SK-N-SH treated with all-trans-retinoic acid at 6 μM for 48 hours (cell line): ENCODE data around the gene ZBTB33.

ENCODE experiments used
- ATAC-seq: fragments of 200-7000 bp; cut with Tn5 transposase; 3 replicates; pipeline ENCODE4 v1.9.1; 2020; ENCODE audit warnings: mild to moderate bottlenecking, moderate library complexity
- ARNTL ChIP-seq: fragments of 450-650 bp; formaldehyde crosslinking; IDR thresholded peaks from 2 replicates; pipeline ENCODE4 v1.5.0; 2020; ENCODE audit warnings: low read depth, mild to moderate bottlenecking, moderate library complexity, borderline replicate concordance
- BACH2 ChIP-seq: fragments of 250-450 bp; sonication (Bioruptor Pico); IDR thresholded peaks from 2 replicates; pipeline ENCODE4 v1.9.0; 2021; ENCODE audit warnings: mild to moderate bottlenecking, borderline replicate concordance
- CSDC2 ChIP-seq: fragments of 250-450 bp; sonication (Bioruptor Pico); IDR thresholded peaks from 2 replicates; pipeline ENCODE4 v1.5.0; 2020; ENCODE audit warnings: mild to moderate bottlenecking, moderate library complexity
- ESRRG ChIP-seq: fragments of 250-450 bp; sonication (Bioruptor Pico); IDR thresholded peaks from 2 replicates; pipeline ENCODE4 v1.6.1; 2021; ENCODE audit warnings: mild to moderate bottlenecking
- GLIS3 ChIP-seq: fragments of 250-450 bp; sonication (Bioruptor Pico); IDR thresholded peaks from 2 replicates; pipeline ENCODE4 v1.5.0; 2020; ENCODE audit warnings: mild to moderate bottlenecking, moderate library complexity
- RARB ChIP-seq: fragments of 250-450 bp; sonication (Bioruptor Pico); IDR thresholded peaks from 2 replicates; pipeline ENCODE4 v1.8.0; 2021; ENCODE audit warnings: mild to moderate bottlenecking, moderate library complexity
- SNAI2 ChIP-seq: fragments of 250-450 bp; sonication (Bioruptor Pico); IDR thresholded peaks from 2 replicates; pipeline ENCODE4 v1.5.0; 2020; ENCODE audit warnings: mild to moderate bottlenecking, moderate library complexity
- TCF4 ChIP-seq: fragments of 250-450 bp; sonication (Bioruptor Pico); IDR thresholded peaks from 2 replicates; pipeline ENCODE4 v1.8.0; 2021; ENCODE audit warnings: mild to moderate bottlenecking, moderate library complexity, borderline replicate concordance
- TOX ChIP-seq: fragments of 250-450 bp; sonication (Bioruptor Pico); IDR thresholded peaks from 2 replicates; pipeline ENCODE4 v1.8.0; 2021; ENCODE audit warnings: mild to moderate bottlenecking, moderate library complexity, borderline replicate concordance
- ZC3H10 ChIP-seq: fragments of 250-450 bp; sonication (Bioruptor Pico); IDR thresholded peaks from 2 replicates; pipeline ENCODE4 v1.5.1; 2021; ENCODE audit warnings: mild to moderate bottlenecking, moderate library complexity
- ZFP3 ChIP-seq: fragments of 250-450 bp; sonication (Bioruptor Pico); IDR thresholded peaks from 2 replicates; pipeline ENCODE4 v1.5.0; 2020; ENCODE audit warnings: mild to moderate bottlenecking, moderate library complexity
- ZFP30 ChIP-seq: fragments of 450-650 bp; formaldehyde crosslinking; IDR thresholded peaks from 2 replicates; pipeline ENCODE4 v1.5.0; 2022; ENCODE audit warnings: mild to moderate bottlenecking, moderate library complexity
- ZNF565 ChIP-seq: fragments of 450-650 bp; formaldehyde crosslinking; conservative IDR thresholded peaks from 2 replicates; pipeline ENCODE4 v1.5.0; 2020; ENCODE audit warnings: low read depth, mild to moderate bottlenecking, moderate library complexity
- ZNF70 ChIP-seq: fragments of 450-650 bp; formaldehyde crosslinking; IDR thresholded peaks from 2 replicates; pipeline ENCODE4 v1.5.0; 2020; ENCODE audit warnings: mild to moderate bottlenecking, moderate library complexity
- ZNF8 ChIP-seq: fragments of 450-650 bp; formaldehyde crosslinking; IDR thresholded peaks from 2 replicates; pipeline ENCODE4 v1.5.0; 2020; ENCODE audit warnings: mild to moderate bottlenecking, moderate library complexity
- TF ChIP-seq, protein P1 (sequence below): fragments of 250-450 bp; sonication (Bioruptor Pico); IDR thresholded peaks from 2 replicates; pipeline ENCODE4 v1.8.0; 2021; ENCODE audit warnings: low read depth, mild to moderate bottlenecking, moderate library complexity, borderline replicate concordance
- TF ChIP-seq, protein P2 (sequence below): fragments of 250-450 bp; sonication (Bioruptor Pico); IDR thresholded peaks from 2 replicates; pipeline ENCODE4 v1.8.0; 2020; ENCODE audit warnings: mild to moderate bottlenecking, moderate library complexity, borderline replicate concordance
- TF ChIP-seq, protein P3 (sequence below): fragments of 250-450 bp; sonication (Bioruptor Pico); IDR thresholded peaks from 2 replicates; pipeline ENCODE4 v1.5.0; 2020; ENCODE audit warnings: mild to moderate bottlenecking, moderate library complexity
- TF ChIP-seq, protein P4 (sequence below): fragments of 250-450 bp; sonication (Bioruptor Pico); IDR thresholded peaks from 2 replicates; pipeline ENCODE4 v1.5.1; 2020; ENCODE audit warnings: low read depth, mild to moderate bottlenecking, moderate library complexity
- TF ChIP-seq, protein P5 (sequence below): fragments of 250-450 bp; sonication (Bioruptor Pico); IDR thresholded peaks from 2 replicates; pipeline ENCODE4 v1.5.1; 2021; ENCODE audit warnings: mild to moderate bottlenecking, moderate library complexity

The ZBTB33 gene

DNA sequence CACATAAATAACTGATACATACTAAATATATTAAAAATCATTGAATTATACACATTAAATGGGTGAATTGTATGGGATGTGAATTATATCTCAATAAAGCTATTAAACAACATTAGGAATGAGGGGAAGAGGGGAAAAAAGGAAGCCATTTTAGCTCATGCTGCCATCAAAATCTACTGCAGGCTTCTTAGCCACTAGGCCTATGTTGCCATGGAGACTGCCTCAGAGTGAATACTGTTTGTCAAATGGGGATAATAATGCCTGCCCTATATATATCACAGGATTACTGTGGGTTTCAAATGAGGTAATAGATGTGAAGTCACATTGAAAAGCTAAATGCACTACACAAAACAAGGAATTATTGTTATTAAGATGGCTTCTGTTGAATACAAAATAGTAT is 39.5 kb downstream of the ZBTB33 start:
- no peak for TF ChIP-seq TOX (CRISPR knock-in tag)
- TF ChIP-seq, protein P1, sequence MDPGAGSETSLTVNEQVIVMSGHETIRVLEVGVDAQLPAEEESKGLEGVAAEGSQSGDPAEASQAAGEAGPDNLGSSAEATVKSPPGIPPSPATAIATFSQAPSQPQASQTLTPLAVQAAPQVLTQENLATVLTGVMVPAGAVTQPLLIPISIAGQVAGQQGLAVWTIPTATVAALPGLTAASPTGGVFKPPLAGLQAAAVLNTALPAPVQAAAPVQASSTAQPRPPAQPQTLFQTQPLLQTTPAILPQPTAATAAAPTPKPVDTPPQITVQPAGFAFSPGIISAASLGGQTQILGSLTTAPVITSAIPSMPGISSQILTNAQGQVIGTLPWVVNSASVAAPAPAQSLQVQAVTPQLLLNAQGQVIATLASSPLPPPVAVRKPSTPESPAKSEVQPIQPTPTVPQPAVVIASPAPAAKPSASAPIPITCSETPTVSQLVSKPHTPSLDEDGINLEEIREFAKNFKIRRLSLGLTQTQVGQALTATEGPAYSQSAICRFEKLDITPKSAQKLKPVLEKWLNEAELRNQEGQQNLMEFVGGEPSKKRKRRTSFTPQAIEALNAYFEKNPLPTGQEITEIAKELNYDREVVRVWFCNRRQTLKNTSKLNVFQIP: no peak
- TF ChIP-seq, protein P2, sequence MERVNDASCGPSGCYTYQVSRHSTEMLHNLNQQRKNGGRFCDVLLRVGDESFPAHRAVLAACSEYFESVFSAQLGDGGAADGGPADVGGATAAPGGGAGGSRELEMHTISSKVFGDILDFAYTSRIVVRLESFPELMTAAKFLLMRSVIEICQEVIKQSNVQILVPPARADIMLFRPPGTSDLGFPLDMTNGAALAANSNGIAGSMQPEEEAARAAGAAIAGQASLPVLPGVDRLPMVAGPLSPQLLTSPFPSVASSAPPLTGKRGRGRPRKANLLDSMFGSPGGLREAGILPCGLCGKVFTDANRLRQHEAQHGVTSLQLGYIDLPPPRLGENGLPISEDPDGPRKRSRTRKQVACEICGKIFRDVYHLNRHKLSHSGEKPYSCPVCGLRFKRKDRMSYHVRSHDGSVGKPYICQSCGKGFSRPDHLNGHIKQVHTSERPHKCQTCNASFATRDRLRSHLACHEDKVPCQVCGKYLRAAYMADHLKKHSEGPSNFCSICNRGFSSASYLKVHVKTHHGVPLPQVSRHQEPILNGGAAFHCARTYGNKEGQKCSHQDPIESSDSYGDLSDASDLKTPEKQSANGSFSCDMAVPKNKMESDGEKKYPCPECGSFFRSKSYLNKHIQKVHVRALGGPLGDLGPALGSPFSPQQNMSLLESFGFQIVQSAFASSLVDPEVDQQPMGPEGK: no peak
- no peak for TF ChIP-seq RARB
- no peak for TF ChIP-seq ZFP3 (CRISPR knock-in tag)
- no peak for TF ChIP-seq ZFP30 (CRISPR knock-in tag)
- TF ChIP-seq ESRRG: no peak
- TF ChIP-seq ZNF70: no peak
- TF ChIP-seq CSDC2 (CRISPR knock-in tag): no peak
- TF ChIP-seq SNAI2 (CRISPR knock-in tag): no peak
- TF ChIP-seq BACH2 (CRISPR knock-in tag): no peak
- TF ChIP-seq ZNF565 (CRISPR knock-in tag): no peak
- TF ChIP-seq GLIS3 (CRISPR knock-in tag): no peak
- TF ChIP-seq, all 23 proteins: peak for 0
- ATAC-seq: no peak

DNA sequence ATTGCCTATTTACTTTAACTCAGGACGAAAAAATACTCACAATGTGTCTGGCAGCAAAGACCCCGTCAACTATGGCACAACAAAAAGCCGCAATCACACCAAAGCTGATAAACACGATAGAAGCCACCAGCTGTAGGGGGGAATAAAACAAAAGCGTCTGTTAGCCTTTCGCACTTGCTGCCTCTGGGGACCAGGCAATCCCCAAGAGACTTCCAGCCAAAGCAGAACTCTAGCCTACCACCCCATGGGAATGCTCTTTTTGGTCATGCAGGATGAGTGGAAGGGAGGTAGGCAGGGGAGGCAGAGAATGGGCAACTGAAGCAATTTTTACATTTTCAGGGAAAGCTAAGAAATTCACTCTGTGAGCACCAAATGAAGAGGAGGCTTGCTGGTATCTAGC is 40.6 kb downstream of the ZBTB33 start:
- TF ChIP-seq, protein P3, sequence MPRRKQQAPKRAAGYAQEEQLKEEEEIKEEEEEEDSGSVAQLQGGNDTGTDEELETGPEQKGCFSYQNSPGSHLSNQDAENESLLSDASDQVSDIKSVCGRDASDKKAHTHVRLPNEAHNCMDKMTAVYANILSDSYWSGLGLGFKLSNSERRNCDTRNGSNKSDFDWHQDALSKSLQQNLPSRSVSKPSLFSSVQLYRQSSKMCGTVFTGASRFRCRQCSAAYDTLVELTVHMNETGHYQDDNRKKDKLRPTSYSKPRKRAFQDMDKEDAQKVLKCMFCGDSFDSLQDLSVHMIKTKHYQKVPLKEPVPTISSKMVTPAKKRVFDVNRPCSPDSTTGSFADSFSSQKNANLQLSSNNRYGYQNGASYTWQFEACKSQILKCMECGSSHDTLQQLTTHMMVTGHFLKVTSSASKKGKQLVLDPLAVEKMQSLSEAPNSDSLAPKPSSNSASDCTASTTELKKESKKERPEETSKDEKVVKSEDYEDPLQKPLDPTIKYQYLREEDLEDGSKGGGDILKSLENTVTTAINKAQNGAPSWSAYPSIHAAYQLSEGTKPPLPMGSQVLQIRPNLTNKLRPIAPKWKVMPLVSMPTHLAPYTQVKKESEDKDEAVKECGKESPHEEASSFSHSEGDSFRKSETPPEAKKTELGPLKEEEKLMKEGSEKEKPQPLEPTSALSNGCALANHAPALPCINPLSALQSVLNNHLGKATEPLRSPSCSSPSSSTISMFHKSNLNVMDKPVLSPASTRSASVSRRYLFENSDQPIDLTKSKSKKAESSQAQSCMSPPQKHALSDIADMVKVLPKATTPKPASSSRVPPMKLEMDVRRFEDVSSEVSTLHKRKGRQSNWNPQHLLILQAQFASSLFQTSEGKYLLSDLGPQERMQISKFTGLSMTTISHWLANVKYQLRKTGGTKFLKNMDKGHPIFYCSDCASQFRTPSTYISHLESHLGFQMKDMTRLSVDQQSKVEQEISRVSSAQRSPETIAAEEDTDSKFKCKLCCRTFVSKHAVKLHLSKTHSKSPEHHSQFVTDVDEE (CRISPR knock-in tag): no peak
- TF ChIP-seq BACH2 (CRISPR knock-in tag) (no peak), RARB (no peak), TCF4 (CRISPR knock-in tag) (no peak), ZNF8 (CRISPR knock-in tag) (no peak), ESRRG (no peak), ZC3H10 (CRISPR knock-in tag) (no peak), ZFP3 (CRISPR knock-in tag) (no peak)
- TF ChIP-seq, protein P4, sequence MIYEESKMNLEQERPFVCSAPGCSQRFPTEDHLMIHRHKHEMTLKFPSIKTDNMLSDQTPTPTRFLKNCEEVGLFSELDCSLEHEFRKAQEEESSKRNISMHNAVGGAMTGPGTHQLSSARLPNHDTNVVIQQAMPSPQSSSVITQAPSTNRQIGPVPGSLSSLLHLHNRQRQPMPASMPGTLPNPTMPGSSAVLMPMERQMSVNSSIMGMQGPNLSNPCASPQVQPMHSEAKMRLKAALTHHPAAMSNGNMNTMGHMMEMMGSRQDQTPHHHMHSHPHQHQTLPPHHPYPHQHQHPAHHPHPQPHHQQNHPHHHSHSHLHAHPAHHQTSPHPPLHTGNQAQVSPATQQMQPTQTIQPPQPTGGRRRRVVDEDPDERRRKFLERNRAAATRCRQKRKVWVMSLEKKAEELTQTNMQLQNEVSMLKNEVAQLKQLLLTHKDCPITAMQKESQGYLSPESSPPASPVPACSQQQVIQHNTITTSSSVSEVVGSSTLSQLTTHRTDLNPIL (CRISPR knock-in tag): no peak
- TF ChIP-seq, protein P1: no peak
- ATAC-seq: no peak

DNA sequence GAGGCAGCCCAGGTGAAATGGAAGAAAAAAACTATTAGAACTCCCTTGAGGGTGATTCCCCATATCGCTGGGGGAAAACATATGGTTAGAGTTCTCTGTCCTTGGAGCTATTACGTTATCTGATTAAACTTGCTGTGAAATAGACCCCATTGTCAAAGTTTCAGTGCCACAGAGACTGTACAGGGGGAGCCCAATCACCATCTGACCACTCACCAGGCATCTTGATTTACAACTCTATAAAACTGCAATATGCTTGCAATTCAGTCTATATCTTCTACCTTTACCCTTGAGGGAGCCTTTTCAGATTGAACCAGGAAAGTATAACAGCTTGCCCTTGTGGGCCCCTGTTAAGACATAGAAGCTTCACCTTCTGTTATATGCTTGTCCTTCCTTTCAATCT is 42.4 kb downstream of the ZBTB33 start:
- TF ChIP-seq TOX (CRISPR knock-in tag): no peak
- no peak for TF ChIP-seq TCF4 (CRISPR knock-in tag)
- no peak for TF ChIP-seq SNAI2 (CRISPR knock-in tag)
- no peak for TF ChIP-seq ZNF8 (CRISPR knock-in tag)
- no peak for ATAC-seq

DNA sequence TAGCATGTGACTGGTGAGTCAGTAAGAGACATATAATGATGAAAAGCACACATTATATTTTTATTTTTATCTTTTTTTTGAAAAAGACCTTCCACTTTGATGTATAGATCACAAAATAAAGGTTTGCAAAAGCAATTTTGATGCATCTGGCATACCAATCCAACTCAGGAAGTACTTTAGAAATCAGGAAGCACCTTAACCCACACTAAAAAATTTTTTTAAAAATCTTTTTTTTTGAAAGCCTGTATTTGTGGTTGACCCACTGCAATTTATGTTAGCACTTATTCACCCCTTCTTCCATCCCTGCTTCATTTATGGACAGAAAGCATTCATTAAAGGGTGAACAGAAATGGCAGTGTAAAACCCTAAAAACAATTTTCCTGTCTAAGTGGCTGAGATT is 44.0 kb downstream of the ZBTB33 start:
- ATAC-seq: no peak
- TF ChIP-seq, protein P3 (CRISPR knock-in tag): no peak
- TF ChIP-seq, protein P5, sequence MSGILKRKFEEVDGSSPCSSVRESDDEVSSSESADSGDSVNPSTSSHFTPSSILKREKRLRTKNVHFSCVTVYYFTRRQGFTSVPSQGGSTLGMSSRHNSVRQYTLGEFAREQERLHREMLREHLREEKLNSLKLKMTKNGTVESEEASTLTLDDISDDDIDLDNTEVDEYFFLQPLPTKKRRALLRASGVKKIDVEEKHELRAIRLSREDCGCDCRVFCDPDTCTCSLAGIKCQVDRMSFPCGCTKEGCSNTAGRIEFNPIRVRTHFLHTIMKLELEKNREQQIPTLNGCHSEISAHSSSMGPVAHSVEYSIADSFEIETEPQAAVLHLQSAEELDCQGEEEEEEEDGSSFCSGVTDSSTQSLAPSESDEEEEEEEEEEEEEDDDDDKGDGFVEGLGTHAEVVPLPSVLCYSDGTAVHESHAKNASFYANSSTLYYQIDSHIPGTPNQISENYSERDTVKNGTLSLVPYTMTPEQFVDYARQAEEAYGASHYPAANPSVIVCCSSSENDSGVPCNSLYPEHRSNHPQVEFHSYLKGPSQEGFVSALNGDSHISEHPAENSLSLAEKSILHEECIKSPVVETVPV (CRISPR knock-in tag): no peak
- TF ChIP-seq, protein P4 (CRISPR knock-in tag): no peak
- TF ChIP-seq GLIS3 (CRISPR knock-in tag) (no peak), ARNTL (CRISPR knock-in tag) (no peak)
